HAP-1 (cell line): ENCODE measurements around the gene FAM20A.
A peak's percentile ranks its signal among the peaks of the same experiment; 100 is the strongest.
"Not testable (repeated sequence)": the region's sequence is repeated elsewhere in the genome, so short reads cannot be mapped to it uniquely, and the experiment has no call there.

Experiments
- DNase-seq, 2 experiments: peaks; one replicate each; pipeline ENCODE4 v3.0.0-alpha.2; 2016 to 2020; ENCODE audit warnings: low spot score in 2 of 2
- H3K27me3 ChIP-seq: fragments of 250-450 bp; sonication (Bioruptor Pico); 2 replicates; pipeline ENCODE4 v1.5.1; 2020; ENCODE audit warnings: low read depth, mild to moderate bottlenecking, moderate library complexity
- H3K36me3 ChIP-seq: fragments of 250-450 bp; sonication (Bioruptor Pico); replicated peaks from 2 replicates; pipeline ENCODE4 v1.5.1; 2020; ENCODE audit warnings: mild to moderate bottlenecking
- H3K4me1 ChIP-seq: fragments of 250-450 bp; sonication (Bioruptor Pico); 2 replicates; pipeline ENCODE4 v1.5.1; 2020; ENCODE audit warnings: mild to moderate bottlenecking
- H3K4me3 ChIP-seq: fragments of 250-450 bp; sonication (Bioruptor Pico); 2 replicates; pipeline ENCODE4 v1.5.1; 2020; ENCODE audit warnings: mild to moderate bottlenecking, moderate library complexity
- H3K9me3 ChIP-seq: fragments of 250-450 bp; sonication (Bioruptor Pico); 2 replicates; pipeline ENCODE4 v1.5.1; 2020; ENCODE audit warnings: mild to moderate bottlenecking, moderate library complexity
- in situ Hi-C: fragments of 300-500 bp; cut with MboI; formaldehyde crosslinking; loops from 3 replicates; pipeline ENCODE4 v1.14.3; 2020; ENCODE audit warnings: low sequenced_read_pairs, inconsistent platforms, mixed read lengths

The FAM20A gene

DNA sequence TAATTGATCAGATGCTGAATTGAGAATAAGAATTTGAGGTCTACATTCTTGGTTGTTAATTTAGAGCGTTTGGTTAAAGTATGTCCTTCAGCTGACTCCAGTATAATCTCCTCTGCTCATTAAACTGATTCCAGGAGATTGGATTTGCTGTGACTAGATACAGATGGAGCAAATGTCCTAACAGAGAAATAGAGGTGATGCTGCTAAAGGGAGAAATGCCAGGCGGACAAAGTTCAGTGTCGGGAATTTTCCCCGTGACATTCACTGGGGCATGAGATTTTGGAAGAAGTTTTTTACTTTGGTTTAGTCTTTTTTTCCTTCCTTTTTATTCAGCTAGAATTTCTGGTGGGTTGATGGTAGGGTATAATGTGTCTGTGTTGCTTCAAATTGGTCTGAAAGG is 69.9 kb downstream of the FAM20A start:
- Histone ChIP-seq H3K36me3 (peaks cover 42% of the 10 kb centered on the region), H3K4me1 (peaks cover 31% of the 10 kb centered on the region)
- in situ Hi-C loops, result no loop called here

DNA sequence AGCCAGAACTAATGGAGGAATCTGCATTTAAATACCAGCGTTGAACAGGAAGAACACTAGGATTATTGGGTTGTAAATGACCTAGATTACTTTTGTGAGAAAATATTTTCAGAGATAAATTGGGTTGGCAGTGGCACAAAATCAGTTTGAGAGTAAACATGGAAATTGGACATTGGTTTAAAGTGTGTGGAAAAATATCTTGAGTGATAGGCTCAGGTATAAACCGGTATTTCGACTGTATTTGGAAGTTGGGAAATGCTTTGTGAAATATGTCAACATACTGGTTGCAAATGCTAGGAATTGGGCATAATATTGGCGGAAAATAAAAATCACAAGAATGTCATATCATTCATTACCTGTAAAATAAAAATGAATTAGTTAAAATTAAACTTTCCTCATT is 73.9 kb downstream of the FAM20A start:
- peak in 1 of 2 experiments; percentile 31 for DNase-seq
- in situ Hi-C loops, result no loop called here
- Histone ChIP-seq H3K4me3 (no peak overlapping the region), H3K36me3 (peaks cover 68% of the 10 kb centered on the region), H3K4me1 (peaks cover 41% of the 10 kb centered on the region), H3K27me3 (no peaks in the 10 kb centered on the region), H3K9me3 (no peaks in the 10 kb centered on the region)

More for the DNA sequence above, 69.9 kb downstream of the FAM20A start:
- H3K9me3 ChIP-seq, result no peaks in the 10 kb centered on the region
- no peaks in the 10 kb centered on the region for H3K27me3 ChIP-seq
- no peak overlapping the region for H3K4me3 ChIP-seq
- DNase-seq, result no peak

DNA sequence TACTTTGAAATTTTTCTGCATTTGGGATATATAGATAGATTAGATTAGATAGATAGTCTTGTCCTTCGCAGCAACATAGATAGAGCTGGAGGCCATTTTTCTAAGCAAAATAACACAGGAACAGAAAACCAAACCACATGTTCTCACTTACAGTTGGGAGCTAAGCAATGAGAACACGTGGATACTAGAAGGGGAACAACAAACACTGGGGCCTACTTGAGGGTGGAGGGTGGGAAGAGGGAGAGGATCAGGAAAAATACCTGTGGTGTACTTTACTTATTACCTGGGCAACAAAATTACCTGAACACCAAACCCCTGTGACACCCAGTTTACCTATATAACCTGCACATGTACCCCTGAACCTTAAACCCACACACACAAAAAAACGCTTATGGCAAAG is 74.6 kb downstream of the FAM20A start:
- H3K4me1 ChIP-seq, result peaks cover 41% of the 10 kb centered on the region
- in situ Hi-C loops, result no loop called here
- no peaks in the 10 kb centered on the region for H3K27me3 ChIP-seq
- H3K4me3 ChIP-seq, result no peak overlapping the region
- no peaks in the 10 kb centered on the region for H3K9me3 ChIP-seq
- DNase-seq, result no peak
- peaks cover 70% of the 10 kb centered on the region for H3K36me3 ChIP-seq

DNA sequence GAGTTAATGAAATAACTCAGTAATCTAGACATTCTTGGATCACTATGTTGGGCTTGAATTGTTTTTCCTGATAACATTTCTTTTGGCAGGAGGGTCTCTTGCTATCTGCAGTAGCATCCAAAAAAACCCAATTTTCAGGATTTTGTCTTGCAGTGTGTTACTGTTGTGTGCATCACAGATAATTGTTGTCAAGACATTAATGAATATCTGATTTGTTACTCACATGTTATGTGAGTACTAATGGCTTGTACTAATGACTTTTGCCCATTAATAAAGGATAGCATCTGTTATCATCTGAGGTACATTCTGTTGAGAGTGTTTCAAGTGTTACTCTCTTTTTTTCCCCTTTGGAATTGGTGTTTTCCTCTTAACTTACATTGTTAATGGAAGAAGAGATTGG is 78.9 kb downstream of the FAM20A start:
- Histone ChIP-seq H3K4me3 (no peak overlapping the region), H3K27me3 (no peaks in the 10 kb centered on the region), H3K4me1 (peaks cover 16% of the 10 kb centered on the region), H3K36me3 (peaks cover 69% of the 10 kb centered on the region), H3K9me3 (no peaks in the 10 kb centered on the region)
- DNase-seq, result no peak
- in situ Hi-C loops, result no loop called here

DNA sequence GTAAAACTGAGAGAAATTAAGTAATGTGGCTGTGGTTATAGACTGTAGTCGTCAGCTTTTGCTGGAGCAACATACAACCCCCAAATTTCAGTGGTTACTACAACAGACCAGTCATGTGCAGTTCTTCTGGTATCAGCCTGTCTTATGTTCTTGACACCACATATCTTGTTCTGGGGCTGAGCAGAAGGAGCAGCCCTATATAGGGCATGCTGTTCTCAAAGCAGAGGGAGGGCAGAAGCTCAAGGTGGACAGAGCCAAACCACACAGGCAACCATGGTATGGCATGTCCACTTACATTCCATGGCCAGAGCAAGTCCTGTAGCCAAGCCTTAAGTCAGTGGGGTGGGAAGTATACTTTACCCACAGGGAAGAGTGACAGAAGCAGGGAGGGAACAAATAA is 81.3 kb downstream of the FAM20A start:
- H3K4me3 ChIP-seq, result no peak overlapping the region
- in situ Hi-C loops, result no loop called here
- peaks cover 12% of the 10 kb centered on the region for H3K4me1 ChIP-seq
- DNase-seq, result no peak
- peaks cover 65% of the 10 kb centered on the region for H3K36me3 ChIP-seq
- no peaks in the 10 kb centered on the region for H3K27me3 ChIP-seq
- no peaks in the 10 kb centered on the region for H3K9me3 ChIP-seq

DNA sequence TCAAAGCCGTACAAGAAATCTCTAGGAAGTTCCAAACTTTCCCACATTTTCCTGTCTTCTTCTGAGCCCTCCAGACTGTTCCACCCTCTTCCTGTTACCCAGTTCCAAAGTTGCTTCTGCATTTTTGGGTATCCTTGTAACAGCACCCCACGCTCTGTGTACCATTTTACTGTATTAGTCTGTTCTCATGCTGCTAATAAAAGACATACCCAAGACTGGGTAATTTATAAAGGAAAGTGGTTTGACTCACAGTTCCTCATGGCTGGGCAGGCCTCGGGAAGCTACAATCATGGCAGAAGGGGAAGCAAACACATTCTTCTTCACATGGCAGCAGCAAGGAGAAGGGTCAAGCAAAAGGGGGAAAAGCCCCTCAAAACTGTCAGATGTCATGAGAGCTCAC is 82.1 kb downstream of the FAM20A start:
- in situ Hi-C loops, DNase-seq, H3K9me3 ChIP-seq, H3K4me3 ChIP-seq, H3K27me3 ChIP-seq: not testable (repeated sequence)
- Histone ChIP-seq H3K4me1 (peaks cover 20% of the 10 kb centered on the region), H3K36me3 (peaks cover 56% of the 10 kb centered on the region)

DNA sequence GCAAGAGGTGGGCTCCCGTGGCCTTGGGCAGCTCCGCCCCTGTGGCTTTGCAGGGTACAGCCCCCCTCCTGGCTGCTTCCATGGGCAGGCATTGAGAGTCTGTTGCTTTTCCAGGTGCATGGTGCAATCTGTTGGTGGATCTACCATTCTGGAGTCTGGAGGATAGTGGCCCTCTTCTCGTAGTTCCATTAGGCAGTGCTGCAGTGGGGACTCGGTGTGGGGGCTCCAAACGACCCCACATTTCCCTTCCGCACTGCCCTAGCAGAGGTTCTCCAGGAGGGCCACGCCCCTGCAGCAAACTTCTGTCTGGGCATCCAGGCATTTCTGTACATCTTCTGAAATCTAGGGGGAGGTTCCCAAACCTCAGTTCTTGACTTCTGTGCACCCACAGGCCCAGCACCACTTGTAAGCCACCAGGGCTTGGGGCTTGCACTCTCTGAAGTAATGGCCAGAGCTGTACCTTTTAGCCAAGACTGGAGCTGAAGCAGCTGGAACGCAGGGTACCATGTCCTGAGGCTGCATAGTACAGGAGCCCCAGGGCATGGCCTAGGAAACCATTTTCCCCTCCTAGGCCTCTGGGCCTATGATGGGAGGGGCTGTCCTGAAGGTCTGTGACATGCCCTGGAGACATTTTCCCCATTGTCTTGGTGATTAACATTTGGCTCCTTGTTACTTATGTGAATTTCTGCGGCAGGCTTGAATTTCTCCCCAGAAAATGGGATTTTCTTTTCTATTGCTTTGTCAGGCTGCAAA is 82.9 kb downstream of the FAM20A start:
- Histone ChIP-seq H3K27me3 (no peaks in the 10 kb centered on the region), H3K36me3 (peaks cover 48% of the 10 kb centered on the region), H3K4me3 (no peak overlapping the region), H3K4me1 (peaks cover 15% of the 10 kb centered on the region), H3K9me3 (no peaks in the 10 kb centered on the region)
- in situ Hi-C loops, result no loop called here
- no peak for DNase-seq

DNA sequence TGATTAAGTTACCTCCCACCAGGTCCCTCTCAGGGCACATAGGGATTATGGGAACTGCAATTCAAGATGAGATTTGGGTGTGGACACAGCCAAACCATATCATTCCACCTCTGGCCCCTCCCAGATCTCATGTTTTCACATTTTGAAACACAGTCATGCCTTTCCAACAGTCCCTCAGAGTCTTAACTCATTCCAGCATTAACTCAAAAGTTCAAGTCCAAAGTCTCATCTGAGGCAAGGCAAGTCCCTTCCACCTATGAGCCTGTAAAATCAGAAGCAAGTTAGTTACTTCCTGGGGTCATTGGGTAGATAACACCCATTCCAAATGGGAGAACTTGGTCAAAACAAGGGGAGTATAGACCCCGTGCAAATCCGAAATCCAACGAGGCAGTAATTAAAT is 83.6 kb downstream of the FAM20A start:
- DNase-seq, H3K9me3 ChIP-seq, H3K27me3 ChIP-seq, H3K4me3 ChIP-seq, in situ Hi-C loops: not testable (repeated sequence)
- Histone ChIP-seq H3K4me1 (peaks cover 11% of the 10 kb centered on the region), H3K36me3 (peaks cover 42% of the 10 kb centered on the region)

DNA sequence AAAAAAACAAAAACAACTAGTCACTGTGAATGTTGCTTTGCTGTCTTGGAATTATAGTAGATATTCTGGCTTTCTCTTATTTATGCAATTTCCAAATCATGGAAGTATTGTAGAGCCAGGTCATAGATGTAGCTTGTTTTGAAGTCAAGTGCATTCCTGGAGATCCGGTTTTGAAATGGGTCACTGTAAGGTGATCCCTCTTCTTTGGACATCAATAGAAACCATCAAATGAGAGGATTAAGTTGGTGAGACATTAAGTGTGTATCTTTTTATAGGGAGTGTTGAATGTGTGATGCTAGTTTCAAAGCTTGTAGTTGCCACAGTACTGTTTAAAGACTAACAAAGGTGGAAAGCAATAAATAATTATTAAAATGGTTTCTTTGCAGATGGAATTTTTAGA is 84.4 kb downstream of the FAM20A start:
- H3K36me3 ChIP-seq, result peaks cover 35% of the 10 kb centered on the region
- H3K27me3 ChIP-seq, result no peaks in the 10 kb centered on the region
- in situ Hi-C loops, result no loop called here
- no peaks in the 10 kb centered on the region for H3K9me3 ChIP-seq
- peaks cover 11% of the 10 kb centered on the region for H3K4me1 ChIP-seq
- H3K4me3 ChIP-seq, result no peak overlapping the region
- DNase-seq, result no peak

DNA sequence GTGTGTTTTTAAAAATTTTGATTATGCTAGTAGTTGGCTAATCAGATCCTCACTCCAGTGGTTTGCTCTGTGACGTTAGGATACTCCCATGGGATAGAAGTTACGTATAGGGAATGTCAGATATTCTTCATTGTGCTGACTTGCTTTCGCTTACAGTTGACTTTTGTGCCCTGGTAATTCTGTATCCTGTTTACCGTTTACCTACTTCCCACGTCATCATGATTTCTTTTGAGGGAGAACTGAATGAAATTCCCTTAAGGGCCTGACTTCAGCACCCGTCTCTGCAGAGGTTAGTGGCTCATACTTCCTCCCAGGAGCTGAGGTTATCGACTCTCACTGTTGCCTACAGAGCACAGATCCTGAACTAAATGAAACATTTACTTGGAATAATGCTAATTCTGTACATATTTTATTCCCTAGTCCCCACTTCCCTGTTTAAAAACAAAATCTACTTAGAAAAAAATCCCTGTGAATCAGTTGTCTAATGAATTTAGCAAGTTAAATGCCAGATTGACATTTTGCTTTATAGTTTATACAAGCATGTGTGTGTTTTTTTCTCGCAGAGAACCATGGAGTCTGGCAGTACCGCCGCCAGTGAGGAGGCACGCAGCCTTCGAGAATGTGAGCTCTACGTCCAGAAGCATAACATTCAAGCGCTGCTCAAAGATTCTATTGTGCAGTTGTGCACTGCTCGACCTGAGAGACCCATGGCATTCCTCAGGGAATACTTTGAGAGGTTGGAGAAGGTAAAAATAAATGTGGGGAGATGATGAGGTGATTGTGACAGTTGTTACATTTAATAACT is 86.1 kb downstream of the FAM20A start:
- Histone ChIP-seq H3K9me3 (no peaks in the 10 kb centered on the region), H3K27me3 (no peaks in the 10 kb centered on the region), H3K36me3 (peaks cover 35% of the 10 kb centered on the region), H3K4me3 (peak overlapping the region; percentile 70), H3K4me1 (peaks cover 11% of the 10 kb centered on the region)
- no peak for DNase-seq
- in situ Hi-C loops, result no loop called here

DNA sequence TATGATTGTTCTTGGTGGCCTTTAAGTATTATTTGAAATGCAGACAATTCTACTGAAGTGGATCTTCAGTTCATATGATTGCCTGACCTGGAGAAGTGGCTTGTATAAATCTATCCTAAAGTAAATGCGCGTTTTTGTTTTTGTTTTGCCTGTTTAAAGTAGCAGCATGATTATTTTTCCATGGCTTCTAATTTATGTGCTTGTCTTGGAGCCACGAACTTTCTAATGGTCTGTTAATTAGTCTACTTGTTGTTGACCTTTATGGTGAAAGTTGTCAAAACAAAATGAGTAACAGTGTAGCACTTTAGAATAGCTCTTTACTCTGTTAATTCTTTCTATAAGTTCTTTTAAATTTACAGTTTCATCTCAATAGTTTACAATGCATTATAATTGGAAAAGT is 87.2 kb downstream of the FAM20A start:
- Histone ChIP-seq H3K4me3 (peak overlapping the region; percentile 70), H3K4me1 (peaks cover 11% of the 10 kb centered on the region), H3K9me3 (no peaks in the 10 kb centered on the region), H3K36me3 (peaks cover 31% of the 10 kb centered on the region), H3K27me3 (no peaks in the 10 kb centered on the region)
- DNase-seq, result no peak
- in situ Hi-C loops, result no loop called here

DNA sequence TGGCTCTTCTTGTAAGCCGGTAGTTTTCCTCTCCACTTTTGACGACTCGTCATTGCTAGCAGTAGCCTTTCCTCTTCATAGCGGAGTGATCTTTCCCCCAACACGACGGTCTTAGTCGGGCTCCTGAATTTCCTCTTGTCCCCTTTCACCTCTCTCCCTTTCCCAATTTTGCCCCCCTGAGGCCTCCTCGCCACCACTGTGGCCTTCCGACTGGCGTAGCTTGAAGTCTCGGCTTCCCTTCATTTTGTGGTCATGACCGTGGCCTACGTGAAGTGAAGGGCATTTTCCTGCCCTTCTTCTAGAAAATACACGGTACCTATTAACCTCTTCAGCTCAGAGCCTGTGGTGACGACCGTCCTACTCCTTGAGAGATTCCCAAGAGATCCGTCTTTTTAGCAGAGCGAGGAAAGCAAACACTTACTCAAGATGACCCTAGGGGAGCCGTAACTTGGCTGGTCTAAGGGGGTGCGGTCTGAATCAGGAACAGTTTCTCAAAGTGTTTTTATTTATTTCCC is 88.2 kb downstream of the FAM20A start:
- in situ Hi-C loops, result no loop called here
- H3K27me3 ChIP-seq, result no peaks in the 10 kb centered on the region
- no peaks in the 10 kb centered on the region for H3K9me3 ChIP-seq
- peak overlapping the region; percentile 70 for H3K4me3 ChIP-seq
- H3K4me1 ChIP-seq, result peaks cover 13% of the 10 kb centered on the region
- peaks cover 23% of the 10 kb centered on the region for H3K36me3 ChIP-seq
- DNase-seq, result peak; percentile 46 to 52

DNA sequence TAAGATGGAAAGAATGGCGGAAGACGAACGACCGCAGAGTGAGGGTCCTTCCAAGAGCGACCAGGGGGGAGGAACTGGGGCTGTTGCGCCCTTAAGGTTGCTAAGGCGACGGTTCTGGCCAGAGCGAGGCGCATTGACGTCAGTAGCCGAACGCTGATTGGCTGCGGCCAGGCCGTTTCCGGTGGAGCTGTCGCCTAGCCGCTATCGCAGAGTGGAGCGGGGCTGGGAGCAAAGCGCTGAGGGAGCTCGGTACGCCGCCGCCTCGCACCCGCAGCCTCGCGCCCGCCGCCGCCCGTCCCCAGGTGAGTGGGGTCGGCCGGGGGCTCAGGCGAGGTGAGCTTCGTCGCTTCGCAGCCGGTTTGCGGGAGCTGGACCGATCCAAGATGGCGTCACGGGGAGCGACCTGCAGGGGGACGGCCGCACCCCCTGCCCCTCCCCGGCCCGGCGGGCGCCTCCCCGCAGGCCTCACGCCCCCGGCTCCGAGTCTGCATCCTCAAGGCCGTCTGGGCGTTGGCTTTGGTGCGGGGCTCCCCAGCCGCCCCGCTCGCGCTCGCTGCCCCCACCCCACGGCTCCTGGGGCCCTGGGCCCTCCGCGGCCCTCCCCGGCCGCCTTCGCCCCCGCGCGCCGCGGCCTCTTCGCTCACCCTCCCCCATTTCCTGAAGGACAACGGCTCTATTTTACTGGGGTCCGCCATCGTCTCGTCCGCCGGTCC is 88.8 kb downstream of the FAM20A start, which contains the start of gene PRKAR1A:
Gene PRKAR1A, plus strand, starts transcription at position 184 of the 713 bp plus-strand sequence. CDS start 2,970 bp downstream, outside the sequence.
- peak; percentile 91 to 94 for DNase-seq
- Histone ChIP-seq H3K36me3 (peaks cover 17% of the 10 kb centered on the region), H3K4me3 (peak within 1 kb of the TSS; percentile 70), H3K27me3 (no peaks in the 10 kb centered on the region), H3K9me3 (no peaks in the 10 kb centered on the region), H3K4me1 (peaks cover 20% of the 10 kb centered on the region)
- in situ Hi-C loops, result no loop called here
